Prostate gland (tissue), 2 donors: ENCODE measurements around the gene MYBPC2. TPM values are rescaled to one million over a fixed set of nuclear protein-coding genes. Genes with fewer than 3 reads are reported as not detected.

Experiments
- DNase-seq: peaks from one replicate; pipeline ENCODE4 v3.0.0-alpha.2; 2019; ENCODE audit warnings: low spot score
- H3K27ac ChIP-seq, 2 donors: fragments of 200-600 bp; sonication (generic); 2 replicates each; pipeline ENCODE4 v1.5.1; 2017 to 2019
- H3K27me3 ChIP-seq: fragments of 200-600 bp; sonication (generic); replicated peaks from 2 replicates; pipeline ENCODE4 v1.5.1; 2019; ENCODE audit not compliant: insufficient read depth
- H3K36me3 ChIP-seq, 2 donors: fragments of 200-600 bp; sonication (generic); 1 replicate in 1 of 2; 2 replicates in 1 of 2; pipeline versions ENCODE4 v1.5.1 to v1.8.1; 2017 to 2019
- H3K4me1 ChIP-seq: fragments of 200-600 bp; sonication (generic); replicated peaks from 2 replicates; pipeline ENCODE4 v1.5.1; 2019
- H3K4me3 ChIP-seq, 2 donors: fragments of 200-600 bp; sonication (generic); 2 replicates each; pipeline ENCODE4 v1.5.1; 2017 to 2019
- H3K9me3 ChIP-seq: fragments of 200-600 bp; sonication (generic); 2 replicates; pipeline ENCODE4 v1.5.1; 2017
- CTCF ChIP-seq, 4 experiments: fragments of 200-600 bp in 2 of 4; fragments of 450-650 bp in 2 of 4; sonication (generic) in 2 of 4; IDR thresholded peaks; 1 replicate in 3 of 4; 2 replicates in 1 of 4; pipeline ENCODE4 v1.5.1; 2016 to 2019; ENCODE audit warnings: antibody characterized with exemption in 4 of 4, mild to moderate bottlenecking in 2 of 4, moderate library complexity in 2 of 4
- POLR2A ChIP-seq: fragments of 450-650 bp; IDR thresholded peaks from one replicate; pipeline ENCODE4 v1.6.1; 2016; ENCODE audit warnings: antibody characterized with exemption, mild to moderate bottlenecking
- POLR2AphosphoS5 ChIP-seq: sonication (generic); formaldehyde crosslinking; IDR thresholded peaks from one replicate; pipeline ENCODE4 v1.6.1; 2017; ENCODE audit warnings: antibody characterized with exemption
- WGBS: methylation state at CpG from one replicate; pipeline ENCODE4 v1.1.5; 2018; 5-methylcytosine and 5-hydroxymethylcytosine counted together
- intact Hi-C: fragments of 100-400 bp; cut with DNase I; formaldehyde crosslinking; loops from one replicate; pipeline ENCODE4 v1.14.2; 2022
- total RNA-seq, 2 donors: library from RNA; depleted of rRNA; stranded (reverse); fragments of >200 nt; gene quantifications; one replicate each; pipeline ENCODE4 v1.1.0, GENCODE V29; 2016

MYBPC2 gene
- total RNA-seq, 2 donors from 2014 or later, result 0.09 to 0.34 TPM

GRCh38 chr19:50450369-50451222, 17.9 kb downstream of the MYBPC2 start:
- Histone ChIP-seq H3K4me3 (no peak overlapping the region), H3K9me3 (no peaks in the 10 kb centered on the region), H3K4me1 (no peaks in the 10 kb centered on the region), H3K36me3 (no peaks in the 10 kb centered on the region), H3K27me3 (no peaks in the 10 kb centered on the region), H3K27ac (no peak overlapping the region)
- 62% methylated on average over 30 of the region's 30 CpGs for WGBS
- DNase-seq, result no peak
- TF ChIP-seq CTCF (IDR thresholded peaks at IDR 0.05), result no peak
- TF ChIP-seq POLR2AphosphoS5, result no peak
- no peak for TF ChIP-seq POLR2A
- intact Hi-C loops, result no loop called here

GRCh38 chr19:50451223-50451534, 18.5 kb downstream of the MYBPC2 start:
- WGBS, result 51% methylated on average over 13 of the region's 13 CpGs
- Histone ChIP-seq H3K4me3 (no peak overlapping the region), H3K9me3 (no peaks in the 10 kb centered on the region), H3K4me1 (no peaks in the 10 kb centered on the region), H3K27me3 (no peaks in the 10 kb centered on the region), H3K27ac (no peak overlapping the region), H3K36me3 (no peaks in the 10 kb centered on the region)
- intact Hi-C loops, result no loop called here
- no peak for DNase-seq
- TF ChIP-seq CTCF (IDR thresholded peaks at IDR 0.05) (no peak), POLR2AphosphoS5 (no peak)

GRCh38 chr19:50453243-50453642, 20.6 kb downstream of the MYBPC2 start:
- intact Hi-C loops, result no loop called here
- H3K27me3 ChIP-seq, result no peaks in the 10 kb centered on the region
- no peak for DNase-seq
- no peaks in the 10 kb centered on the region for H3K4me1 ChIP-seq
- H3K27ac ChIP-seq, result no peak overlapping the region
- no peak for TF ChIP-seq CTCF (IDR thresholded peaks at IDR 0.05)
- TF ChIP-seq POLR2A, result no peak
- TF ChIP-seq POLR2AphosphoS5, result no peak
- 97% methylated on average over 3 of the region's 3 CpGs for WGBS
- no peak overlapping the region for H3K4me3 ChIP-seq
- H3K36me3 ChIP-seq, result no peaks in the 10 kb centered on the region
- no peaks in the 10 kb centered on the region for H3K9me3 ChIP-seq

DNA sequence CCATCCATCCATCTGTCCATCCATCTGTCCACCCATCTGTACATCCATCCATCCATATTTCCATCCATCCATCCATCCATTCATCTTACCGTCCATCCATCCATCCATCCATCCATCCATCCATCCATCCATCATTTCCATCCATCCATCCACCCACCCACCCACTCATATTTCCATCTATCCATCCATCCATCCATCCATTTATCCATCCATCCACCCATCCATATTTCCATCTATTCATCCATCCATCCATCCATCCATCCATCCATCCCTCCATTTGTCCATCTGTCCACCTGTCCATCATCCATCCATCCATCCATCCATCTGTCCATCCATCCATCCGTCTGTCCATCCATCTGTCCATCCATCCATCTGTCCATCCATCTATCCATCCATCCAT, 23.3 kb downstream of the MYBPC2 start:
- no peak for TF ChIP-seq POLR2A
- TF ChIP-seq CTCF (IDR thresholded peaks at IDR 0.05), result no peak
- TF ChIP-seq POLR2AphosphoS5, result no peak
- no peaks in the 10 kb centered on the region for H3K4me1 ChIP-seq
- no peaks in the 10 kb centered on the region for H3K9me3 ChIP-seq
- no peaks in the 10 kb centered on the region for H3K36me3 ChIP-seq
- no peak for DNase-seq
- no peak overlapping the region for H3K27ac ChIP-seq
- WGBS, result 83% methylated on average over 2 of the region's 2 CpGs
- intact Hi-C loops, result no loop called here
- no peak overlapping the region for H3K4me3 ChIP-seq
- H3K27me3 ChIP-seq, result peaks cover 8% of the 10 kb centered on the region

DNA sequence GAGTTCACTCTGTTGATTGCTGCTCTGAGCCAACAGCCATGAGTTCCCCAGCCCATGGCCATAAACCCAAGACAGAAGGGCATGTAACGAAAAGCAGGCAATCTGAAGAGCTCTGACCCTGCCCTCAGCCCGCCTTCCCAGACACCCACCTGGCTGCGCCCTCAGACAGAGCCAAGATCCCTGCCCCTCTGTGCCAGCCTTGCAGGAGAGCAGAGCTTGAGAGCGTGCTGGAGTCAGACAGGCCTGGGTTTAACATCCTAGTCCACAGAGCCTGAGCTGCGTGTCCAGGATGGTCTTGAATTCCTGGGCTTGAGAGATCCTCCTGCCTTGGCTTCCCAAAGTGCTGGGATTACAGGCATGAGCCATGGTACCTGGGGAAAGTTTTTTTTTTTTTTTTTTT, 24.6 kb downstream of the MYBPC2 start:
- DNase-seq, result no peak
- TF ChIP-seq POLR2A (no peak), CTCF (IDR thresholded peaks at IDR 0.05) (no peak), POLR2AphosphoS5 (no peak)
- Histone ChIP-seq H3K27ac (no peak overlapping the region), H3K9me3 (no peaks in the 10 kb centered on the region), H3K4me1 (no peaks in the 10 kb centered on the region), H3K27me3 (peaks cover 8% of the 10 kb centered on the region), H3K4me3 (no peak overlapping the region), H3K36me3 (no peaks in the 10 kb centered on the region)
- WGBS, result 87% methylated on average over 5 of the region's 5 CpGs
- intact Hi-C loops, result no loop called here
